Subcutaneous adipose tissue (tissue), 4 donors: ENCODE data around the gene SLC44A2. TPM values are rescaled to one million over a fixed set of nuclear protein-coding genes. Genes with fewer than 3 reads are reported as not detected.

Experiments used
- CTCF ChIP-seq: fragments of 450-650 bp; IDR thresholded peaks from one replicate; pipeline ENCODE4 v1.5.1; 2016; ENCODE audit warnings: low read depth, mild to moderate bottlenecking, control low read depth, antibody characterized with exemption, moderate library complexity
- total RNA-seq, 4 donors: library from RNA; depleted of rRNA; stranded (reverse); fragments of >200 nt; gene quantifications; one replicate each; pipeline ENCODE4 v1.1.0, GENCODE V29; 2016

The SLC44A2 gene
- total RNA-seq, 4 donors from 2014 or later, result 52.0 to 112 (median 56.9) TPM

- no peak for TF ChIP-seq CTCF
Observed at GRCh38 chr19:10603084-10603872, 22.1 kb upstream of the SLC44A2 start.

GRCh38 chr19:10603873-10604459 is 21.4 kb upstream of the SLC44A2 start:
- no peak for TF ChIP-seq CTCF

- TF ChIP-seq CTCF, result no peak
Observed at GRCh38 chr19:10604460-10604980, 20.8 kb upstream of the SLC44A2 start.

GRCh38 chr19:10611907-10612306 is 13.4 kb upstream of the SLC44A2 start:
- no peak for TF ChIP-seq CTCF

GRCh38 chr19:10612499-10613119 is 12.7 kb upstream of the SLC44A2 start:
- no peak for TF ChIP-seq CTCF

GRCh38 chr19:10615429-10616023 is 9.8 kb upstream of the SLC44A2 start:
- no peak for TF ChIP-seq CTCF
